ENCODE data around the gene TM9SF3.

Gene TM9SF3

GRCh38 chr10:96507044-96507443 is 79.8 kb downstream of the TM9SF3 start:
- DNase-seq = no peak

- no peak for DNase-seq
Measured at GRCh38 chr10:96505150-96506136, 81.4 kb downstream of the TM9SF3 start.

DNA sequence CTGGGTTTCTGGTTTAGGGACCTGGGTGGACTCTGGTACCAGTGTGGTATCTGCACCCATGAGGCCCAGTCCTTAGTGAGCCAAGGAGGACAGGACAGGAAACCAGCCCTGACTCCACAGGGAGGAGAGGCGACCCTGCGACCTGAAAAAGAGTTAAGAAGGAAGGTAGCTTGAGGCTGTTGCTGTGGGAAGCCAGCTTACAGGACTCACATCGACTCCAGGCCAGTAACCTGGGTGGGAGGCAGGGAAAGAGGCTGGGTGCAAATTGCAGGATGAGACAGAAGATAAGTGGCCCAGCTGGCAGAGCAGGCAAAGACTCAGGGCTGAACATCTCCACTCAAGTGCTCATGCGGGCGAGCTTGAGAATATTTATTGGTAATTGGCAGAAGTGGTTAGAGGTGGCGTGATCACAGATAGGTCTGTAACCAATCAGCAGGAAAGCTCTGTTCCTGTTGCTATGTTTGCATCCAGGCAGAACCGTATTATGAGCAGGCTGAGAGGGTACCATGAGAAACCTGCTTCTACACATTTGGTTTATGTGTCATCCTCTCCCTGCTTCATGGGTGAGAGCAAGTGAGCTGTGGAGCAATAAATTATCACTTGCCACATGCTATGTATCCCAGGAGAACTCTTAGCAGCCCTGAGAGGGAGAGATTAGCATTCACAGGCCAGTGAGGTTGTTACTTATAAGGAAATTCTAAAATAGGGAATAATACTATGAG is 84.1 kb downstream of the TM9SF3 start:
- no peak for DNase-seq

DNA sequence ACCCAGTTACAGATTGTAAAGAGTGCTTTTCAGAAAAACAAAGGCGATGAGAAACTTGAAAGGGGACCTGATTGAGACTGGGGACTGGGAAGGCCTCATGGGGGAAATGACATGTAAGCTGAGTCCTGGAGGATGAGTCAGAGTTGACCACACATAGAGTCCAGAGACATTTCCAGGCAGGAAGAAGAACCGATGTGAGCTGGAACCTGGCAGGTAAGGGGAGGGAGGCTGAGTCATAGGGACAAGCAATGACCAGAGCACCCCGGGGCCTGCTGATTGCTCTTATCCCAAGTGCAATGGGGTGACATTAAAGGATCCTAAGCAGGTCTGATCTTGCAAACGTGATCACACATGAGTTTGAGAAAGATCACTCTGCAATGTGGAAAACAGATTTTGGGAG is 84.8 kb downstream of the TM9SF3 start:
- no peak for DNase-seq

GRCh38 chr10:96500519-96500918 is 86.3 kb downstream of the TM9SF3 start:
- peak; percentile 23 for DNase-seq

DNA sequence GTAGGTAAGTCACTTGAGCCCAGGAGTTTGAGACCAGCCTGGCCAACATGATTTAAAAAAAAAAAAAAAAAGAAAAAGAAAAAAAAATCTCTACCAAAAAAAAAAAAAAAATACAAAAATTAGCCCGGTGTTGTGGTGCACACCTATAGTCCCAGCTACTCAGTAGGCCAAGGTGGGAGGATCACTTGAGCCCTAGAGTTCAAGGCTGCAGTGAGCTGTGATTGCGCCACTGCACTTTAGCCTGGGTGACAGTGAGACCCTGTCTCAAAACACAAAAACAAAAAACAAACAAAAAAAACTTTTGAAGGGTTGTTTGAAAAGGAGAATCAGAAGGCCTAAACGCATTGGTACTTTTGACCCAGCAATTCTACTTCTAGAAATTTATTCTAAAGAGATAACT is 86.8 kb downstream of the TM9SF3 start:
- DNase-seq = no peak

DNA sequence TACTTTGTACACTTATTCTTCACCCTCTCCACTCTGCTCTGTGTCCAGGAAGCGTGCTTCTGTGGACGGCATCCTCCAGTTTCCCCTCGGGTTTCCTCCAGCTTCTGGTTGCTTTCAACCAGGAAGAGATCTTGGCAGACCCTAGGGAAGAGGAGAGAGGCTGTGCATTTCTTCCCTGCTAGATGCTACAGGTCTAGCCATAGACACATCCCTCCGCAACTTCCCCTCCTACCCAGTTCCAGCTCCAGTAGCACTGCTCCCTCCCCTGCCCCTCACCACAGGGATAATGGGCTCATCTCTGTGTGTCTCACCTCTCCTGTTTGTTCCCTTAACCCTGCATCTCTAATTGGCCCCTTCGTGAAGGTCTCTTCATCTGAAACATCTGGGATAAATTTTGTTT is 89.4 kb downstream of the TM9SF3 start:
- no peak for DNase-seq

- DNase-seq = peak; percentile 61
Measured at GRCh38 chr10:96496281-96496925, 90.4 kb downstream of the TM9SF3 start.

DNA sequence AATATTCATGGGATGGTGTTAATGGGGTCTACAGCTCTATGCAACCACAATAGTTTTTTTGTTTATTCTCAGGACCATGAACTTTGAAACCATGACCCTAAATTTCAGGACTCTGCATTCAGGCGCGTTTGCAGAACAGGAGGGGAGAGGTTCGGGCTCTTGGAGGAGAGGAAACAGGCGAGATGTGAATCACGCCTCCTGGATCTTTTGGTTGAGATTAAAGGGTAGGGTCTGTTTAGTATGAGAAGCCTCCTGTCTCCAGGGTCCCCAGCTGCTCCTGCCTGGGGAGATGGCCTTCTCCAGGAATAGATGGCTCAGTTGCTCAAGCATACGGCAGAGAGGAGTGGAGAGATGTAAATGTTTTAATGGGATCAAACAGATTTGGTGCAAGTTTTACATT is 91.3 kb downstream of the TM9SF3 start:
- no peak for DNase-seq

DNA sequence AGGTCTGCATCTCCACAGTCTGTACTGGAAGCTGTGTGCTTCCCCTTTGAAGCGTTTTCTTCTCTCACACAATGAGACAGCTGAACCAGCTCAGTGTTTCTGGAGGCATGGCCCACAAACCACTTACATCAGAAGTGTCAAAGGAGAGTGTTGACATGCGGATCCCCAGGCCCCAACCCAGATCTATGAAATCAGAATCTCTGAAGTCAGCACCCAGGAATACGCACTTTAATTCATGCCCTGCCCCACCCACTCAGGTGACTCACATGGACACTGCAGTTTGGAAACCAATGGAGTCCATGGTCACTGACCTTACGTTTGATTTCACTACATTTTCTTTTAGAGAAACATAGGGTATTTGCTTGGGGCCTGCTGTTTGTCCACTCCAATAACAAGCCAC is 92.1 kb downstream of the TM9SF3 start:
- no peak for DNase-seq

GRCh38 chr10:96493871-96494525 is 92.8 kb downstream of the TM9SF3 start:
- no peak for DNase-seq

DNA sequence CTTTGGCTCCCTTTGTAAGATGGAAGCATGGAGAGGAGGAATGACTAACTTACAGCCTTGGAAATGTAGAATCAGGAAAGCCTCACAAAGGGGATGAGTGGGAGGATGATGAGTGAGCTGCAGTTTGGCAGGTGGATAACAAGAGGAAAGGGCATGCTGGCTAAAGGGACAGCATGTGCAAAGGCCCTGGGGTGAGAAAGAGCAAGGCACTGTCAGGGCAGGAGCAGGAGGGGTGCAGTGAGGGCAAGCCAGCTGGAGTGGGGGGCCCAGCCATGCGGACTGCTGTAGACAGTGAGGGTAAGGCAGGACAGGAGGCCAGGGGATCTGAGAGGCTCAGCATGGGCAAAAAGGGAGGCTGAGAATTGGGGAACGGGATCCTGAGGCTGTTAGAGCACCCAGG is 93.6 kb downstream of the TM9SF3 start:
- no peak for DNase-seq

- DNase-seq = peak; percentile 31
Measured at GRCh38 chr10:96491303-96491702, 95.5 kb downstream of the TM9SF3 start.

DNA sequence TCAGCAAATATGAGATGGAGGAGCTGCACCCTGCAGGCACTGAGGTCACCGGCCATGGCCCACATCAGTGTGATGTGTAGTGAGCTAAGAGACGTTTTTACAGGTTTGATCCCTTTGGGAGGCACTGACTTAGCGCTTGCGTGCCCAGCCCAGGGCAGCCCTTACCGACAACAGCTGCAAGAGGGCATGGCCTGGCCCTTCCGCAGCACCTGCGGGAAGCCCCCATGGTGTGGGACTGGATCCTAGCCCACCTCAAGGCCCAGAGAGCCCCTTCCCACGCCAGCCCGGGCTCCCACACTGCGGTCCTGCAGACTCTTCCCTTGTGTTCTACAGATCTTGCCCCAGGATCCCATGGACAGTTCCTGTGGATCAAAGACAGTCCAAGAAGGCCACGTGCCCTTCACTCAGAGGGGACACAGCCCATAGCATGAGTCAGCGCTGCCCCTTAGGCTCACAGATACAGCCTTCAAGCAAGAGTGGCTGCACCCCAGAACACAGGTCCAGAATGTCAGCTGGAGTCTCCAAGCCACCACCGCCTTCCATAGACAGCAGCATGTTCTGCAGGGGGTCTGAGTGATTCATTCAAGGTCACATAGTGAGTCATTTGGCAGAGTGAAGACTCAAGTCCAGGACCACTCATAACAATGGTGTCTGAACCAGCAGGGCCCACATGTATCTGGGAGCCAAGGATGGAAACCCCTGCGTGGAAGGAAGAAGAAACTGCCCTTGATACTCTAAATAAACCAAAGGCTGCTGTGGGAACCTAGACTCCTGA is 98.5 kb downstream of the TM9SF3 start:
- DNase-seq = no peak

DNA sequence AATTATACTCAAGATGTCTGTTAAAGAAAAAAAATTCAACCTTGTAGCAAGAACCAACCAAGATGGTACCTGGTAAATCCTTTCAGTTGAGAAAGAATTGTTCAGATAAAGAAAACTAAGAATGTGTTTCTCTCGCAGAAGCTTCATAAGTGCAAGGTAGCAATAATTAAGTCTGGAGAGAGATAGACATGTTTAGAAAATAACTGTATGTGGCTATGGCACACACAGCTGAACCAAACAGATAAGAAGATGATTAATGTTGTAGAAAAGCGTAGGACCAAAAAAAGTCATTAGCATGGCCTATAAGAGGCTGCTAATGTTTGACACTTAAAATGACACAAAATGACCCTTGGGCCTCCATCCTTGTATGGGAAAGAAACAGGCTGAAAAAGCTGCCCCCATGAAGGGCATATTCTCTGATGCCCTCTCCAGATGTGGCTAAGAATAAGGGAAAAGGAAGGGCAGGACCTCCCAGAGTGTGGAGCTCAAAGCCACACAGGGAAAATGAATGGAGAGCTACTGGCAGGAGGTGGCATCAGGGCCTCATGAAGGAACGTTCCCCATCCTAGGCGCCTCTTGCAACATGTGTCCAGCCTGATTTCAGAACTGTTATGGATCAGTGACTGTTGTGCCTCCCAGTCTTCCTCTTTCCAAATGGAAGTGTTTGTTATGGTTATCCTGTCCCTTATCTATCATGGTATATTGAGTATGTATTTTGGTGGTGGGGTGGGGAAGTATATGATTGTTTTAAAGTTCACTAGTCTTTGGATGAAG is 103.8 kb downstream of the TM9SF3 start:
- peak; percentile 69 for DNase-seq

GRCh38 chr10:96478355-96478754 is 108.5 kb downstream of the TM9SF3 start:
- no peak for DNase-seq

DNA sequence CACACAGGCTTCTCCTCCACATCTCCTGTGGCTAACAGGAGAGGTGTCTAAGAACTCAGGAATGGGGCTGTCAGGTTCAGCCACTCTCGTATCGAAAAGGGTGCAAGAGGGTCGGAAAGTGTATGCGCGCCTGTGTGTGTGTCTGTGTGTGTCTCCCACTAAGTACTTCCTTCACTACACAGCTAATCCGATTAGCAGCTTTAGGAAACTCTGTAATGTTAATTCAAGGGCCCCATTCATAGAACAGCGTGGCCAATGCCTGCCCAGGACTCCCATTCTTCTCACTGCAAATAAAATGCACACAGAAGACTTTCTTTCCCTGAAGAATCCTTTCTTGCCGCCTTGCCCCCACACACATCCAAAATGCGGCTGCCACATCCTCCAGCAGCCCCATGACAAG is 112.9 kb downstream of the TM9SF3 start:
- no peak for DNase-seq

- peak; percentile 69 for DNase-seq
Measured at GRCh38 chr10:96470116-96470743, 116.6 kb downstream of the TM9SF3 start.

- no peak for DNase-seq
Measured at GRCh38 chr10:96468845-96469244, 118.0 kb downstream of the TM9SF3 start.

Measured in hematopoietic multipotent progenitor cell treated with erythropoietin and hydrocortisone succinate and interleukin-3 and kit ligand, for 4 days (in vitro differentiated cells).